Upper lobe of left lung (tissue), 4 donors: ENCODE data around the gene RFC4.
"Not testable (repeated sequence)": the region's sequence is repeated elsewhere in the genome, so short reads cannot be mapped to it uniquely, and the experiment has no call there.

Experiments
- CTCF ChIP-seq, 6 experiments: fragments of 450-650 bp in 4 of 6; fragments of 200-600 bp in 2 of 6; sonication (generic) in 2 of 6; IDR thresholded peaks; one replicate each; pipeline ENCODE4 v1.5.1; 2016 to 2019; ENCODE audit warnings: antibody characterized with exemption in 6 of 6
- POLR2A ChIP-seq, 4 donors: fragments of 450-650 bp; IDR thresholded peaks; one replicate each; pipeline ENCODE4 v1.5.1; 2016 to 2017; ENCODE audit warnings: antibody characterized with exemption in 4 of 4, mild to moderate bottlenecking in 2 of 4
- POLR2AphosphoS5 ChIP-seq, 2 donors: sonication (generic); formaldehyde crosslinking; IDR thresholded peaks; one replicate each; pipeline ENCODE4 v1.5.1; 2017; ENCODE audit warnings: antibody characterized with exemption in 2 of 2

- TF ChIP-seq CTCF, POLR2A, POLR2AphosphoS5 (IDR thresholded peaks at IDR 0.05): not testable (repeated sequence)
Measured at GRCh38 chr3:186851835-186852234, 45.6 kb upstream of the RFC4 start.
